ENCODE data around the gene CABP1. TPM values are rescaled to one million over a fixed set of nuclear protein-coding genes. Genes with fewer than 3 reads are reported as not detected.

The CABP1 gene
- total RNA-seq, 1 donor from 2014 or later = 4.2 TPM

DNA sequence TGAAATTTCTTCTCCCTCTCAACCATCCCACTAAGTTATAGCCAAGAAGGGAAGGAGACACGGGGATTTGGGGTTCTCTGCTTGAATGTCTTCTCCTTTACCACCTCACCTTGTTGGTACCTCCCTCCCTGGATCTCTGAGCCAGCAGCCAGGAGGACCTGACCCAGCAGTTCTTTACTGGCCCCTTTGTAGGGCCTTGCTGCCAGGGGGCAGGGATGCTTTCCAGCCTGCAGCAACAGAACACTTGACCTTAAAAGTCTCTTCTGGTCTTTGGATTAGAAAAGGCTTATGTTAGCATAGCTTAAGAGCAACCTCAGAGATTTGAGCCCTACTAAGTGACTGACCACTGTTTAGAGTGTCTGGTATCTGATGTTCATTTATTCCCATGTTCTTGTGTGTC, 56.9 kb downstream of the CABP1 start:
- intact Hi-C loops (cut with micrococcal nuclease) = no loop called here
- no peaks in the 10 kb centered on the region for H3K27me3 ChIP-seq (ENCODE audit: low read depth)
- no peaks in the 10 kb centered on the region for H3K9me3 ChIP-seq (replicated peaks)
- H3K36me3 ChIP-seq = peaks cover 73% of the 10 kb centered on the region
- DNase-seq = no peak
- H3K27ac ChIP-seq (replicated peaks) = peak overlapping the region; percentile 87
- H3K4me1 ChIP-seq = peaks cover 86% of the 10 kb centered on the region
- TF ChIP-seq, protein P1, sequence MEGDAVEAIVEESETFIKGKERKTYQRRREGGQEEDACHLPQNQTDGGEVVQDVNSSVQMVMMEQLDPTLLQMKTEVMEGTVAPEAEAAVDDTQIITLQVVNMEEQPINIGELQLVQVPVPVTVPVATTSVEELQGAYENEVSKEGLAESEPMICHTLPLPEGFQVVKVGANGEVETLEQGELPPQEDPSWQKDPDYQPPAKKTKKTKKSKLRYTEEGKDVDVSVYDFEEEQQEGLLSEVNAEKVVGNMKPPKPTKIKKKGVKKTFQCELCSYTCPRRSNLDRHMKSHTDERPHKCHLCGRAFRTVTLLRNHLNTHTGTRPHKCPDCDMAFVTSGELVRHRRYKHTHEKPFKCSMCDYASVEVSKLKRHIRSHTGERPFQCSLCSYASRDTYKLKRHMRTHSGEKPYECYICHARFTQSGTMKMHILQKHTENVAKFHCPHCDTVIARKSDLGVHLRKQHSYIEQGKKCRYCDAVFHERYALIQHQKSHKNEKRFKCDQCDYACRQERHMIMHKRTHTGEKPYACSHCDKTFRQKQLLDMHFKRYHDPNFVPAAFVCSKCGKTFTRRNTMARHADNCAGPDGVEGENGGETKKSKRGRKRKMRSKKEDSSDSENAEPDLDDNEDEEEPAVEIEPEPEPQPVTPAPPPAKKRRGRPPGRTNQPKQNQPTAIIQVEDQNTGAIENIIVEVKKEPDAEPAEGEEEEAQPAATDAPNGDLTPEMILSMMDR (IDR thresholded peaks at IDR 0.05; ENCODE audit: borderline replicate concordance) = no peak
- no peak overlapping the region for H3K4me3 ChIP-seq

DNA sequence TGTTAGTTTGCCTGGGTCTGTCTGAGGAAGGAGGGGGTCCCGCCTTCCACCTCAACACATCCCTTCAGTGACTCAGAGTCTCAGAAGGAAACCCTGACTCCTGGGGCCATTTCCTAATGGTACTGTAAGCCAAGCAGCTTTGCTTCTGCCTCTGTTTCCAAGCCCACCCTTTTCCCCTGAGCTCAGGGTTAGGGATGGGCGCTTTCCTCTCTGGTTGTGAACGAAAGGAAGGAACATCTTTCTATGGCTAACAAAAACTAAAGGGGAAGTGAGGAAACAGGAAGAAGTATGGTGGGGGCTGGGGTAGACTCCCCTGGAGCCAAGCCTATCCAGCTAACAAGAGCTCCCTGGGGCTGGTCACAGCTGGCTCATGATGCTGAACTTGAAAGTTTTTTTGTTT, 58.2 kb downstream of the CABP1 start:
- Histone ChIP-seq H3K9me3 (replicated peaks) (no peaks in the 10 kb centered on the region), H3K4me1 (peaks cover 86% of the 10 kb centered on the region), H3K27ac (replicated peaks) (peak overlapping the region; percentile 87), H3K36me3 (peaks cover 75% of the 10 kb centered on the region), H3K4me3 (no peak overlapping the region), H3K27me3 (ENCODE audit: low read depth) (no peaks in the 10 kb centered on the region)
- no peak for DNase-seq
- TF ChIP-seq, protein P1 (IDR thresholded peaks at IDR 0.05; ENCODE audit: borderline replicate concordance) = no peak
- intact Hi-C loops (cut with micrococcal nuclease) = no loop called here

DNA sequence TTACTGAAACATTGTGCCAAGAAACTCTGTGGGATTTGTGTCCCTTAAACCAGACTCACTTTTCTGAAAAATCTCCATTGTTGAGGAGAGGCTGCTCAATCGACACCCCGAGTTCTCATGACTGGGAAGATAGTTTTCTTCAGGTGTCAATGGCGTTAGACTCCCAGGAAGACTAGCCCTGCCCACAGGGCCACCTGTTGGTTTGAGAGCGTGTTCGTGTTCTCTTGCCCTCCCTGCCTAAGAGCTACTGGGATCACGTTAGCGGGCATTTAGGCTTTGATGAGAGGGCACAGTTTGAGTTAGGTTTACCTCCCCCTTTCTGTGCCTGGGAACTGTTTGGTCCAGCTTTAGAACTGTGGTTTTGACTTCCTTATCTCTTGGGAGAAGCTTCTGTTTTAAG, 59.1 kb downstream of the CABP1 start:
- Histone ChIP-seq H3K9me3 (replicated peaks) (no peaks in the 10 kb centered on the region), H3K4me1 (peaks cover 86% of the 10 kb centered on the region), H3K4me3 (no peak overlapping the region), H3K36me3 (peaks cover 68% of the 10 kb centered on the region), H3K27ac (replicated peaks) (peak overlapping the region; percentile 87), H3K27me3 (ENCODE audit: low read depth) (no peaks in the 10 kb centered on the region)
- TF ChIP-seq, protein P1 (IDR thresholded peaks at IDR 0.05; ENCODE audit: borderline replicate concordance) = no peak
- intact Hi-C loops (cut with micrococcal nuclease) = no loop called here
- DNase-seq = no peak

DNA sequence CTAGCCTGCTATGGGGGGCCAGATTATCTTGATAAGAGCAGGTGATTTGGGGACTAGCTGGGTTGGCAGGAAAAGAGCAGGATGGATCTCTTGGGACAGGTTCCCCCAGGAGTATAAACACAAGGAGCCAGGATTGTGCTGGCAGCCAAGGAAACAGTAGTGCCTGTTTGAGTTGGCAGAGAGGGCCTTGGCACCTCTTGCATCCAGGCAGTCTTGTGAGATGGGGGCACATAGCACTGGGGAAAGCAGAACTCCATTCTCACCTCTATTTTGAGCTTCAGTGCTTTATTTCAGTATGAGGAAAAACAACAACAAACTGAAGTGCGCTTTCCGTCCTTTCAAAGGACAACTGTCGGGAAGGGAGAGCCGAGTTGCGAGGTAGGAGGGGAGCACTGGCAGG, 60.5 kb downstream of the CABP1 start:
- Histone ChIP-seq H3K4me3 (peak overlapping the region; percentile 3), H3K9me3 (replicated peaks) (no peaks in the 10 kb centered on the region), H3K27me3 (ENCODE audit: low read depth) (no peaks in the 10 kb centered on the region), H3K27ac (replicated peaks) (peak overlapping the region; percentile 87), H3K4me1 (peaks cover 86% of the 10 kb centered on the region), H3K36me3 (peaks cover 55% of the 10 kb centered on the region)
- intact Hi-C loops (cut with micrococcal nuclease) = no loop called here
- TF ChIP-seq, protein P1 (IDR thresholded peaks at IDR 0.05; ENCODE audit: borderline replicate concordance) = no peak
- DNase-seq = no peak

DNA sequence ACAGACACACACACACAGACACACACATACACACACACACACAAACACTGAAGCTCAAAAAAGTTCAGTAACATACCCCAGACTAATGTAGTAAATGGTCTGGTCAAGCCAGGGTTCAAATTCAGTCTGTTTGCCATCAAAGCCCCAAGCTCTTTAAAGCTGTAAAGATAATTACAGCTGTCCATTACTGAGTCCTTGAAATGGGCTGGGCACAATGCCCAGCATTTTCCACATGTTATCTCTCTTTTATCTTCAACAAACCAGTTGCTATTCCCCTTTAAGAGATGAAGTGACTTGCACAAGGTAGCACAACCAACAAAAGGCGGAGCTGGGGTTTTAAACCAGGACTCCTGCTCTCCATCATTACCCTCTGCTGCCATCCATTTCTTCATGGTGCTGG, 62.2 kb downstream of the CABP1 start:
- no peak for DNase-seq
- Histone ChIP-seq H3K4me3 (no peak overlapping the region), H3K36me3 (peaks cover 37% of the 10 kb centered on the region), H3K9me3 (replicated peaks) (no peaks in the 10 kb centered on the region), H3K27me3 (ENCODE audit: low read depth) (no peaks in the 10 kb centered on the region), H3K4me1 (peaks cover 73% of the 10 kb centered on the region), H3K27ac (replicated peaks) (peak overlapping the region; percentile 87)
- intact Hi-C loops (cut with micrococcal nuclease) = no loop called here
- TF ChIP-seq, protein P1 (IDR thresholded peaks at IDR 0.05; ENCODE audit: borderline replicate concordance) = no peak

Measured in left ventricle myocardium inferior (tissue), 1 donor.